ENCODE measurements around the gene C1orf159.

C1orf159 gene

DNA sequence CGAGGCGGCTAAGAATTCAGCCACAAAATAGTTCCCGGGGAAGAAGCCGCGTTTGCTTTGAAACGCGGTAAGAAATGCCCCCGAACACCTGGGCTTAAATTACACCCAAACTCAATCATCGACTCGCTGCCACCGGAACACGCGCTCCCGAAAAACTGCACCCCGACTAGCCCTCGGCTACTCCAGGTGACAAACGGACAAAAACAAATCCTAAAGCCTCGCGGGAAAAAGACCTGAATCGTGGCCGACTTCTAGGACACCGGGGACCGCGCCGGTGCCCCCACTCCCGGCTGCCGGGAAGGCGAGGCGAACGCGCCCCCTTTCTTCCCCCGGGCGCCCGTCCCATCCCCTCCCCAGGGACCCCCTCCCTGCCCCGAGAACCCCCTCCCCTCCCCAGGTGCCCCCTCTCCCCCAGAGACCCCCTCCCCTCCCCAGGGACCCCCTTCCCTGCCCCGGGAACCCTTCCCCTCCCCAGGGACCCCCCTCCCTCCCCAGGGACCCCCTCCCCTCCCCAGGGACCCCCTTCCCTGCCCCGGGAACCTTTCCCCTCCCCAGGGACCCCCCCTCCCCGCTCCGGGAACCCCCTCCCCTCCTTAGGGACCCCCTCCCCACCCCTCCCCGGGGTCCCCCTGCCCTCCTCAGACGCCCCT is 628 bp downstream of the C1orf159 start:
- peaks cover 2% of the 10 kb centered on the region; the same call in 1 of the 2 replicates for H3K27me3 ChIP-seq (replicated peaks; ENCODE audit: control insufficient read depth, insufficient read depth, low read length)
- H3K4me3 ChIP-seq (replicated peaks; ENCODE audit: low read depth, low read length), result peak overlapping the region; percentile 83
- no peaks in the 10 kb centered on the region; the same call in 1 of the 2 replicates for H3K36me3 ChIP-seq (ENCODE audit: control insufficient read depth, insufficient read depth, low read length)
- TF ChIP-seq, protein P1, sequence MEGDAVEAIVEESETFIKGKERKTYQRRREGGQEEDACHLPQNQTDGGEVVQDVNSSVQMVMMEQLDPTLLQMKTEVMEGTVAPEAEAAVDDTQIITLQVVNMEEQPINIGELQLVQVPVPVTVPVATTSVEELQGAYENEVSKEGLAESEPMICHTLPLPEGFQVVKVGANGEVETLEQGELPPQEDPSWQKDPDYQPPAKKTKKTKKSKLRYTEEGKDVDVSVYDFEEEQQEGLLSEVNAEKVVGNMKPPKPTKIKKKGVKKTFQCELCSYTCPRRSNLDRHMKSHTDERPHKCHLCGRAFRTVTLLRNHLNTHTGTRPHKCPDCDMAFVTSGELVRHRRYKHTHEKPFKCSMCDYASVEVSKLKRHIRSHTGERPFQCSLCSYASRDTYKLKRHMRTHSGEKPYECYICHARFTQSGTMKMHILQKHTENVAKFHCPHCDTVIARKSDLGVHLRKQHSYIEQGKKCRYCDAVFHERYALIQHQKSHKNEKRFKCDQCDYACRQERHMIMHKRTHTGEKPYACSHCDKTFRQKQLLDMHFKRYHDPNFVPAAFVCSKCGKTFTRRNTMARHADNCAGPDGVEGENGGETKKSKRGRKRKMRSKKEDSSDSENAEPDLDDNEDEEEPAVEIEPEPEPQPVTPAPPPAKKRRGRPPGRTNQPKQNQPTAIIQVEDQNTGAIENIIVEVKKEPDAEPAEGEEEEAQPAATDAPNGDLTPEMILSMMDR (IDR thresholded peaks at IDR 0.05; ENCODE audit: insufficient read depth, low read length, poor library complexity, severe bottlenecking), result no peak
- no peak for DNase-seq (ENCODE audit: extremely low read depth, insufficient read length)

DNA sequence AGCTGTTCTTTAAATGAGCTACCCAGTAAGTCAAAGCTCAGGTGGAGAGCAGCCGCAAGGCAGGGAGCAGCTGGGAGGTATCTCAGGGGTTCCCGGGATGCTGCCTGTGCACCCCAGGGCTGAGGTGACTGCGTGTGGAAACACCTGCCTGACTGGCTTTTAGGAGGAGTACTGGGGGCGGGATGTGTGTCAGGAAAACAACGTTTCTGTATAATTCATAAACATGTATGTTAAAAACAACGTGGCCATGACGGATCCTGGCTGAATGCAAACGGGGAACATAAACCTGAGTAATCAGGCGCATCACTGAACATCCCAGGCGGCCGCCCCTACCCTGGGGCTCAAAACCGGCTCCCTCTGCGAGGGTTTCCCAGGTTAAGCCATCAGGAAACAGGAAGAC is 1.5 kb downstream of the C1orf159 start:
- Histone ChIP-seq H3K36me3 (ENCODE audit: control insufficient read depth, insufficient read depth, low read length) (no peaks in the 10 kb centered on the region; the same call in 1 of the 2 replicates), H3K27me3 (replicated peaks; ENCODE audit: control insufficient read depth, insufficient read depth, low read length) (peaks cover 2% of the 10 kb centered on the region; the same call in 1 of the 2 replicates), H3K4me3 (replicated peaks; ENCODE audit: low read depth, low read length) (no peak overlapping the region)
- no peak for DNase-seq (ENCODE audit: extremely low read depth, insufficient read length)
- TF ChIP-seq, protein P1 (IDR thresholded peaks at IDR 0.05; ENCODE audit: insufficient read depth, low read length, poor library complexity, severe bottlenecking), result no peak

- Histone ChIP-seq H3K27me3 (replicated peaks; ENCODE audit: control insufficient read depth, insufficient read depth, low read length) (no peaks in the 10 kb centered on the region), H3K4me3 (replicated peaks; ENCODE audit: low read depth, low read length) (no peak overlapping the region), H3K36me3 (ENCODE audit: control insufficient read depth, insufficient read depth, low read length) (no peaks in the 10 kb centered on the region; the same call in 1 of the 2 replicates)
- TF ChIP-seq, protein P1 (IDR thresholded peaks at IDR 0.05; ENCODE audit: insufficient read depth, low read length, poor library complexity, severe bottlenecking), result no peak
- no peak for DNase-seq (ENCODE audit: extremely low read depth, insufficient read length)
Observed at GRCh38 chr1:1112237-1112985, 3.5 kb downstream of the C1orf159 start.

GRCh38 chr1:1111516-1112236 is 4.2 kb downstream of the C1orf159 start:
- Histone ChIP-seq H3K4me3 (replicated peaks; ENCODE audit: low read depth, low read length) (no peak overlapping the region), H3K36me3 (ENCODE audit: control insufficient read depth, insufficient read depth, low read length) (no peaks in the 10 kb centered on the region; the same call in 1 of the 2 replicates)

GRCh38 chr1:1110561-1110971 is 5.3 kb downstream of the C1orf159 start:
- TF ChIP-seq, protein P1 (IDR thresholded peaks at IDR 0.05; ENCODE audit: insufficient read depth, low read length, poor library complexity, severe bottlenecking), result no peak
- H3K27me3 ChIP-seq (replicated peaks; ENCODE audit: control insufficient read depth, insufficient read depth, low read length), result no peaks in the 10 kb centered on the region
- H3K4me3 ChIP-seq (replicated peaks; ENCODE audit: low read depth, low read length), result no peak overlapping the region
- DNase-seq (ENCODE audit: extremely low read depth, insufficient read length), result no peak
- H3K36me3 ChIP-seq (ENCODE audit: control insufficient read depth, insufficient read depth, low read length), result no peaks in the 10 kb centered on the region; the same call in 1 of the 2 replicates

More at GRCh38 chr1:1111516-1112236, 4.2 kb downstream of the C1orf159 start:
- TF ChIP-seq, protein P1 (IDR thresholded peaks at IDR 0.05; ENCODE audit: insufficient read depth, low read length, poor library complexity, severe bottlenecking), result no peak
- DNase-seq (ENCODE audit: extremely low read depth, insufficient read length), result no peak
- H3K27me3 ChIP-seq (replicated peaks; ENCODE audit: control insufficient read depth, insufficient read depth, low read length), result no peaks in the 10 kb centered on the region
